GM19043 (cell line): ENCODE measurements around the gene KEL.

Experiments
- ATAC-seq: cut with Tn5 transposase; IDR thresholded peaks from one replicate; pipeline ENCODE4 v1.9.1; 2021; ENCODE audit warnings: low read depth; ENCODE audit not compliant: unreplicated experiment

Gene KEL

DNA sequence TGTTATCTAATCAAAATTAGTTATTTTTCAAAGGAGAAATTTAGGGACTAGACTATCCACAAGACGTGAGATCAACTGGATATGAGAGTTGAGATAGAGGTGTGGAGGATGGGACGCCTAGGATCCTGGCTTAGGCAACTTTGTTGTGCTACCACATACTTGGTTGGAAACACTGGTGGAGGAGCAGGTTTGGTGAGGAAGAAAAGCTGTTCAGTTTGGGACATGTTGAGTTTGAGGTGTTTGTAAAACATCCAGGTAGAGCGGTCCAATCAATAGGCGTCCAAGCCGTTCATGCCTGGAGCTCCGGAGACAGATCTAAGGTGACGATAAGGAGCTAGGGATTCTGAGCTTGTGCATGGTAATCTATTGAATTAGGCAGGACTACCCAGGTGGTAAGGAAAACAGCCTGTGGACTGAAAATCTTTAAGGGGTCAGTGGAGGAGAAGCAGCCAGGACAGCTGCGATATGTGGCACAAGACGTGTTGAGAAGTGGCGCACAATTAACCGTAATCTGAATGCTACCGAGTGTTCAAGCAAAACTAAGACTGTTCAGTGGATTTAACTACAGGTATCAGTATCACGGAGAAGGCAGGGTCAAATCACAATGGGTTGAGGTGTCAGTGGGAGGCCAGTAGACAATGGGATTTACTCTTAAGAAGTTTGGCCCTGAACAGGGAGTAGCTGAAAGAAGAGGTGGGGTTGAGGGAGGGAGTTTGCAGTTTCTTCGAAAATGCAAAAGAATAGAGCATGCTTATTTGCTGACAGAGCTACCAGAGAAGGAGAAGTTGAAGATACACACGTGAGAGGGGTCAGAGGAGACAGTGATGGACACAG is 60.5 kb downstream of the KEL start:
- ATAC-seq = no peak

DNA sequence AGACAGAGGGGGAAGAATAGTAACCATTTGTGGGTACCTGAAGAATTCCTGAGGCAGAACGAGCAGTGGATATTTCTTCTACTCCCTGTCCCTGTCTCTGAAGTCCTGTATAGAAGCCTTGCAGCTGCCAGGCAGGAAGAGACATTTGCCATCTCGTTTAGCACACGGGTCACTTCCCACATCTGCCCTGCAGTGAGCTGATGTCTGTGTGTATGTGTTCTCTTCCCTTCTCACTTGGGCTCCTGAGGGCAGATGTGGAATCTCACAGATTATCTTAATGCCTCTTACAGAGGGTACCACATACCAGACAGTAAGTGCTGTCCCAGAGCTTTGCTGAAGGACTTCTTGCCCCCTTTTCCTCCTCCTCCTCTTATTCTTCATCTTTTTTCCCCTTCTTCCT is 62.5 kb downstream of the KEL start:
- ATAC-seq = no peak

DNA sequence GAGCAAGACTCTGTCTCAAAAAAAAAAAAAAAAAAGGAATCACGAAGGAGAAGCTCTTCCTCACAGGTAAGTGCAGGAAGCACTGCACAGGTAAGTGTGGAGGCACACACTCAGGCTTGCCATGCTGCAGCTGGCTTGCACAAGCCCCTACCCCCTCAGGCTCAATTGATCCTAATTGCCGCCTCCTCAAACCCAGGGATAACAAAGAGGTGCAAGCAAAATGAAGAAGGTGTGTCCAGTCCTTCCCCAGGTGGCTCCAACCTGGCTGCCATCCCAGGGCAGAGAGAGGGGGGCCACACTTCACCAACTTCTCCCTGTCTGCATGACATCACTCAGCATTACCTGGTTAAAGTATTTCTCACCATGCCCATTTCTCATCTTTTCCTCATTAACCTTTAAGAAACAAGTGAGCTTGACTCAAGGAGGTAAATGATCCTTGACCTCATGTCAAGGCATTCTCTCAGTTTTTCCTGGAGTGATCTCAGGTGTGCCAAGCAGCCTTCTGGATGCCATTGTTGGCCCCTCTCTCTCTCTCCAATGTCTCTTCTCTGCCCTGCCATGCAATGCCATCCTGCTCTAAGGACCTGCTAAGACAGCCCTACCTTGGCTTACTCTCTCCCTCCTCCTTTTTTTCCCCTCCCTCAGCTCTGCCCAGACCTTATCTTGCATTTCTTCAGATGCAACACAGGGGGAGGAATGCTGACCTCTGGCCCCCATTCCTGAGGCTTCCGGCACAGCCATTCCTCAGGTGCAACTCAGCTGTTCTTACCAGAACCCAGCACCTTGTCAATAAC is 63.6 kb downstream of the KEL start:
- ATAC-seq = no peak

DNA sequence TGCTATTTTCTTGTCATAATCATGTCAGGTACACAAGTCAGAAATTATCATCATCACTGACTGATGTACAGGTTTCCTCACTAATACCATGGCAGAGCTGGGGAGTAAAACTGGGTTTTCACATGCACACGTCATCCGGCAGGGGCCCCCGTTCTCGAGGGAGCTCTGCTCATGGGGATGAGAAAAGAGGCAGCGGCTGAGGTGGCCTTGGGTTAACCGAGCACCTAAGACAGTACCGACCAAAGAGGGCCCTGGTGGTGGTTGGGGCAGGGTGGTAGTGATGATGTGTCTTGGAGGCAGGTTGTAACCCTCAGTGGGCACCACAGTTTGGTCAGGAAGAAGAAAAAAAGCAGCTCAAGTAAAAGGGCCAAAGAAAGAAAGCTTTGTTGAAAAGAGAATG is 64.5 kb downstream of the KEL start:
- ATAC-seq = no peak

DNA sequence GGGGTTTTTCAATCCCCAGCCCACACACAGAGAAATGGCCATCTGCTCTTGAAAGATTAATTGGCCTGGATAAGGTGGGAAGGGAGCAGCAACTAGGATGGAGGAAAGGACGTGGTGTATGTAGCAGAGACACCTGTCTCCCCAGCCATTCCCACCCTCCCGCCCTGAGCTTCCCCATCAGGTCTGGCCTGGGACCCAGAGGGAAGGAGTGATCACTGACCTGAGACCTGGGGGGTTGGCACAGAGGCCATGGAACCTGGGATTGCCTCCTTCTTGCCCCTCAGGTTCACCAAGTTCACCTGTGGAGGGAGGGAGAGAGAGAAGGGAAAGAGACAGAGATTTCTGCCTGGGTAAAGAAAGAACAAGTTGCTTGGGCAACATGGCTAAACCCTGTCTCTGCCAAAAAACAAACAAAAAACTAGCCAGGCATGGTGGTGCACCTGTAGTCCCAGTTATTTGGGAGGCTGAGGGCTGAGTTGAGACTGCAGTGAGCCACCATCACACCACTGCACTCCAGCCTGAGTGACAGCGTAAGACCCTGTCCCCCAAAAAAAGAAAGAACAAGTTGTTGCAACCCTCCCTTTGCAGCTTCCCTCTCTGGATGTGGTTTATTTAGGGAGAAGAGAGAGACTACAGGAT is 65.3 kb downstream of the KEL start:
- ATAC-seq = no peak

DNA sequence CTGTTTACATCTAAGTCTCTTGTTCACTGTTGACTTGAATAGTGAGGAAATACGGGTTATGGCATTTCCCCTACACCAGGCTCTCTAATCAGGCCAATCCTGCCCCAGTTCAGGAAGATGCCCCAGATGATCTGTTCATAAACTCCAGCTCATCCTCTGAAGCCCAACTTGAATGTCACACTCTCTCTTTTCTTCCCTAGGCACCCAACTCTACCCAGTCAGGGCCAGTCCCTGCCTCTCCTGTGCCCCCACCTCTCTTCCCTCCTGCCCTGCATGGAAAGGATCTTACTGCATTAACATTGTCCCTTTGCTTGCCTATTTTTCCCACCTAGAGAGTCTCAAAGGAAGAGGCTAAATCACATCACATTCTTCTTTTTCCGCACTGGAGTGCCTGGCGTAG is 66.0 kb downstream of the KEL start:
- no peak for ATAC-seq

DNA sequence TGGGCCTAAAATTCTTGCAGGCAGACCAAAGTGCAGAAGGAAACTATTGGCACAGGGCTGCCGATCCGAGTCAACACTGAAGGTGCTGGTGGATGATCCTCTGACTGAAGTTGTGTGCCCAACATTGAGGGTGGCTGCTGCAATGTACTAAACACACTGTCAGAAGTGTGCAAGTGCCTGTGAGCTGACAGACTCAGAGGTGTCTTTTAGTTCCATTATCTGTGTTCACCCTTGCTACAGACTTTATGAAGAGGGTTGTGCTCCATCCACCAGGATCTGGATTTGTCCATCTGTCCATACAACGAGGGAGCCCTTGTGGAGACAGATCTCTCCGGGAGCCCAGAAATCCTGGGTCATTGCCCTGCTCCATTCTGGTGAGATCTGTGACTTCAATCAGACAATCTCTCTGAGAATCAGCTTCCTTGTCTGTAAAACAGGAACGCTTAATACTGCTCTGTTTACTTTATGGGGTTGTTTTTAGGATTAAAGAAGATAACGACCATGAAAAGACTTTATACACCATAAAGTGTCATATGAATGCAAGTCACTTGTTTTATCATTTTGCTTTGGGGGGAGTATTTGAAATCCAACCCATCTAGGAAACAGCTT is 67.1 kb downstream of the KEL start:
- ATAC-seq = no peak

DNA sequence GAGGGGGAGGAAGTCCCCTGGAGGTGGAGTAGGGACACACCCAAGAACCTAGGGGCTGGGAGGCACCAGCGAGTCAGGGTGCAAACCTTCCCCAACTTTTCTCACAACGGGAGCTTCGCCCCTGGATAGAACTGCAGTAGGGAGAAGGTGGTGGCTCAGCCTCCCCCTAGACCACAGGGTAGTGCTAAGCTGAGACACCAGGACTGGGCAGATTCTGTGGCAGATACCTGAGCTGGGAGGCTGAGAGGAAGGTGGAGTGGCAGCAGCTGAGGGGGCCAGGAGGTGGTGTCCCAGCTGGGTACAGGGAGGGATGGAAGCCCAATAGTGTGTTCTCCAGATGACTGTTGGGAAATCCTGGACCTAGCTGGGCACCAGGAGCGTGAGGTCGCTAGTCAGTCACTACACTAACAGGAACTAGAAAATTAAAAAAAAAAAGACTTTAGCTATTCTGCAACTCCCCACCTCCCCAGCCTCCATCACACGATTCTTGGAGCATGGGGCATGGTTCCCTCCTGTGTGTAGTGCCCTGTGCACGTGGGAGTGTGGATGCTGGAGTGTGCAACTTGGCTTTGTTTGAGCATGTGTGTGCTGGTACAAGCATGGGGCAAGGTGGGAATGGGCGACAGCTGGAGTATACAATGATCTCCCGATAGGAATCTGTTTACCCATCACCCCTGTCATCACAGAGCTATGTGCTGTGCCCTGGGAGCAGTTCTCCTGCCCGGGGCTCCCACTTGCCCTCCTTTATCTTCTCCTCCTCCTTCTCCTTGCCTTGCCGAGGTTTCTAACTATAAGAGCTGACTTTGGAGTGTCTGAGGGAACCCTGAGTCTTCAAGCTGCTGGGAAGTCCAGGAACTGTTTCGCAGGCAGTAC is 67.8 kb downstream of the KEL start:
- no peak for ATAC-seq

DNA sequence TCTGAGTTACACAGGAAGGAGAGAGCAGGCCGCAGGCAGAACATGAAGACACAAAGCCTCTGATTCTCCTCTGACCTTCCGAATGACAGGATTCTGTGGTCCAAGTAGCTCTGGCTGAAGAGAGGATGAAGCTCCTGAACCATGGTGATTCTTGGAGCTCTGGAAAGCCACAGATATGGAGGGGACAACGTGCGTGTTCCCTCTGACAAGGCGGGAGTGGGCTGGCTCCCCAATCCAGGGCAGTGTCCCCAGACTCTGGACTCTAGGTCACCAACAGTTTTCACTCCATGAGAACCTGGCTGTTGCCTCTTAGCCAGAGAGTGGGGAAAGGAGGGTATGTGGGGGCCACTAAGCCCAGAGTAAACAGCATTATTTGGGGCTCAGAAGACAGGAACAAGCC is 69.2 kb downstream of the KEL start:
- no peak for ATAC-seq

DNA sequence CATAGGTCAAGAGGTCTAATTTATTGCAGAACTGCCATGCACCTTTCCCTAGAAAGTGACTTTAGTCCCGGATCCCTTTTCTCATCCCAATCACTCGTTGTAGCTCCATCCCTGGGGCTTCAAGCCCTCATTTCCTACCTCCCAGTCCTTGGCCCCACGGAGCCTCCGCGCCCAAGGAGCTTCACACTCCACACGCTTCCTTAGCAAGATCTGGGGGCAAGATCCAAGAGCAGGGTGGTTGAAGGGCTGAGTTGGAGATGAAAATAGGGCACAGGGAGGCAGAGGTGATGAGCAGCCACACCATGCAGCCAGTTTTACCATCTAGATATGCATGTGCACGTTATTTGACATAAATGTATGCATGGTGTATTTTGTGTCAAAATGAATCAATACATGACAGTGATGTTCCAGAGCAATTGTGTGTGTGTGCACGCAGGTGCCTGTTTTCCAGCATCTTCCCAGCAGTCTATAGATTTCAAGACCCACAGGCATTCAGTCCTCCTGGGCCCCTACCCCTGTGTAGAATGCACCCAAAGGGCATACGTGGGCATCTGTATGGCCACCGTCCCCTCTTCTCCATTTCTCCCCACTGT is 70.6 kb downstream of the KEL start:
- no peak for ATAC-seq
